HepG2 (cell line): ENCODE data around the gene NUP85. TPM values are rescaled to one million over a fixed set of nuclear protein-coding genes. Genes with fewer than 3 reads are reported as not detected.
A peak's percentile ranks its signal among the peaks of the same experiment; 100 is the strongest.

Source experiments
- AFF4 ChIP-seq: sonication (generic); formaldehyde crosslinking; IDR thresholded peaks from 2 replicates; pipeline ENCODE4 v1.4.0; 2020; ENCODE audit warnings: missing genetic modification reagents
- ASH2L ChIP-seq: fragments of 300-600, 200-600 bp; sonication (generic); IDR thresholded peaks from 2 replicates; pipeline ENCODE4 v1.7.0; 2017; ENCODE audit warnings: low read depth, mild to moderate bottlenecking, moderate library complexity, mixed read lengths, low read length; ENCODE audit not compliant: insufficient read length
- CEBPB ChIP-seq: IDR thresholded peaks from 2 replicates; pipeline ENCODE4 v1.6.1; 2011; ENCODE audit warnings: low read depth, low read length, improper control_type of control experiment, borderline replicate concordance
- CENPBD1 ChIP-seq: sonication (generic); formaldehyde crosslinking; IDR thresholded peaks from 2 replicates; pipeline ENCODE4 v1.8.0; 2022; ENCODE audit warnings: missing genetic modification reagents, low read depth, mild to moderate bottlenecking, borderline replicate concordance
- ELF1 ChIP-seq: sonication (generic); formaldehyde crosslinking; IDR thresholded peaks from 2 replicates; pipeline ENCODE4 v1.4.0; 2020; ENCODE audit warnings: missing genetic modification reagents
- GATAD2A ChIP-seq: IDR thresholded peaks from 2 replicates; pipeline ENCODE4 v1.6.1; 2016
- HBP1 ChIP-seq: IDR thresholded peaks from 2 replicates; pipeline ENCODE4 v1.6.1; 2016; ENCODE audit warnings: low read depth, control low read depth
- KAT7 ChIP-seq: IDR thresholded peaks from 2 replicates; pipeline ENCODE4 v1.6.1; 2018; ENCODE audit warnings: borderline replicate concordance, missing compliant biosample characterization
- KDM5B ChIP-seq: sonication (generic); formaldehyde crosslinking; IDR thresholded peaks from 2 replicates; pipeline ENCODE4 v1.4.0; 2020; ENCODE audit warnings: missing genetic modification reagents, mild to moderate bottlenecking, borderline replicate concordance
- MEIS1 ChIP-seq: sonication (generic); formaldehyde crosslinking; IDR thresholded peaks from 2 replicates; pipeline ENCODE4 v1.9.0; 2021; ENCODE audit warnings: mild to moderate bottlenecking, missing genetic modification reagents, moderate library complexity, borderline replicate concordance
- RBFOX2 ChIP-seq: fragments of 200-400 bp; formaldehyde crosslinking; IDR thresholded peaks from 2 replicates; pipeline ENCODE4 v1.6.1; 2017; ENCODE audit warnings: low read depth, mild to moderate bottlenecking, low read length
- TBP ChIP-seq: sonication (generic); formaldehyde crosslinking; IDR thresholded peaks from 2 replicates; pipeline ENCODE4 v1.5.0; 2020; ENCODE audit warnings: missing genetic modification reagents
- TBX2 ChIP-seq: sonication (generic); formaldehyde crosslinking; IDR thresholded peaks from 2 replicates; pipeline ENCODE4 v1.5.0; 2020; ENCODE audit warnings: missing genetic modification reagents, mild to moderate bottlenecking, borderline replicate concordance
- WIZ ChIP-seq: sonication (generic); formaldehyde crosslinking; IDR thresholded peaks from 2 replicates; pipeline ENCODE4 v1.5.1; 2020; ENCODE audit warnings: mild to moderate bottlenecking, missing genetic modification reagents
- ZNF335 ChIP-seq: sonication (generic); formaldehyde crosslinking; IDR thresholded peaks from 2 replicates; pipeline ENCODE4 v1.4.0; 2020; ENCODE audit warnings: missing genetic modification reagents
- ZNF367 ChIP-seq: sonication (generic); formaldehyde crosslinking; IDR thresholded peaks from 2 replicates; pipeline ENCODE4 v1.4.0; 2020; ENCODE audit warnings: missing genetic modification reagents, borderline replicate concordance
- ZNF773 ChIP-seq: sonication (generic); formaldehyde crosslinking; IDR thresholded peaks from 2 replicates; pipeline ENCODE4 v1.4.0; 2020; ENCODE audit warnings: missing genetic modification reagents, borderline replicate concordance
- ZNF782 ChIP-seq: sonication (generic); formaldehyde crosslinking; IDR thresholded peaks from 2 replicates; pipeline ENCODE4 v1.4.0; 2020; ENCODE audit warnings: missing genetic modification reagents, mild to moderate bottlenecking, borderline replicate concordance
- ZNF792 ChIP-seq: IDR thresholded peaks from 2 replicates; pipeline ENCODE4 v1.6.1; 2016
- polyA plus RNA-seq, 8 experiments: library from polyadenylated mRNA; depleted of rRNA in 3 of 8; stranded (reverse) in 7 of 8; unstranded in 1 of 8; fragments of >200 nt; fragmentation: Illumina TruSeq in 4 of 8; extraction: Trizol in 4 of 8; gene quantifications; 2 replicates each; pipeline versions ENCODE4 v1.2.1 to v1.2.3, GENCODE V29; 2011 to 2016; ENCODE audit warnings: low read depth in 4 of 8, missing spikeins in 1 of 8, mixed read lengths in 1 of 8; ENCODE audit not compliant: insufficient read depth in 1 of 8
- total RNA-seq, 5 experiments: library from RNA; depleted of rRNA; stranded (reverse); fragments of >200 nt; fragmentation: Illumina TruSeq; extraction: Trizol; gene quantifications; 2 replicates each; pipeline ENCODE4 v1.2.3, GENCODE V29; 2016; ENCODE audit warnings: low read depth in 1 of 5
- TF ChIP-seq, protein P1 (sequence below): sonication (generic); formaldehyde crosslinking; IDR thresholded peaks from 2 replicates; pipeline ENCODE4 v1.4.0; 2020; ENCODE audit warnings: missing genetic modification reagents
- TF ChIP-seq, protein P2 (sequence below): sonication (generic); formaldehyde crosslinking; conservative IDR thresholded peaks from 2 replicates; pipeline ENCODE4 v1.8.1; 2023; ENCODE audit warnings: missing genetic modification reagents

Gene NUP85
- total and polyA plus RNA-seq, 2 of the 13 experiments (the other 11 are each of a cell fraction or from before 2014, with no cell fraction given), result 89.1 to 124 TPM

GRCh38 chr17:75270218-75270965 lies 64.9 kb downstream of the NUP85 start (continued):
- TF ChIP-seq AFF4 (CRISPR knock-in tag), result no peak
- peak; percentile 70; the same call in 1 of the 2 replicates for TF ChIP-seq KDM5B (CRISPR knock-in tag)
- TF ChIP-seq RBFOX2, result no peak; the same call in 1 of the 2 replicates
- no peak for TF ChIP-seq ELF1 (CRISPR knock-in tag)
- TF ChIP-seq ZNF335 (CRISPR knock-in tag), result peak; percentile 96
- TF ChIP-seq, protein P1, sequence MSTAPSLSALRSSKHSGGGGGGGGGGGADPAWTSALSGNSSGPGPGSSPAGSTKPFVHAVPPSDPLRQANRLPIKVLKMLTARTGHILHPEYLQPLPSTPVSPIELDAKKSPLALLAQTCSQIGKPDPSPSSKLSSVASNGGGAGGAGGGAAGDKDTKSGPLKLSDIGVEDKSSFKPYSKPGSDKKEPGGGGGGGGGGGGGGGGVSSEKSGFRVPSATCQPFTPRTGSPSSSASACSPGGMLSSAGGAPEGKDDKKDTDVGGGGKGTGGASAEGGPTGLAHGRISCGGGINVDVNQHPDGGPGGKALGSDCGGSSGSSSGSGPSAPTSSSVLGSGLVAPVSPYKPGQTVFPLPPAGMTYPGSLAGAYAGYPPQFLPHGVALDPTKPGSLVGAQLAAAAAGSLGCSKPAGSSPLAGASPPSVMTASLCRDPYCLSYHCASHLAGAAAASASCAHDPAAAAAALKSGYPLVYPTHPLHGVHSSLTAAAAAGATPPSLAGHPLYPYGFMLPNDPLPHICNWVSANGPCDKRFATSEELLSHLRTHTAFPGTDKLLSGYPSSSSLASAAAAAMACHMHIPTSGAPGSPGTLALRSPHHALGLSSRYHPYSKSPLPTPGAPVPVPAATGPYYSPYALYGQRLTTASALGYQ (CRISPR knock-in tag), result no peak; the same call in 1 of the 2 replicates
- TF ChIP-seq WIZ (CRISPR knock-in tag), result no peak; the same call in 1 of the 2 replicates
- peak; percentile 73 for TF ChIP-seq GATAD2A (CRISPR knock-in tag)
- peak; percentile 49 for TF ChIP-seq ASH2L
- TF ChIP-seq ZNF792 (CRISPR knock-in tag), result peak; percentile 61
- TF ChIP-seq ZNF367 (CRISPR knock-in tag), result peak; percentile 65; the same call in 1 of the 2 replicates
- TF ChIP-seq, protein P2, sequence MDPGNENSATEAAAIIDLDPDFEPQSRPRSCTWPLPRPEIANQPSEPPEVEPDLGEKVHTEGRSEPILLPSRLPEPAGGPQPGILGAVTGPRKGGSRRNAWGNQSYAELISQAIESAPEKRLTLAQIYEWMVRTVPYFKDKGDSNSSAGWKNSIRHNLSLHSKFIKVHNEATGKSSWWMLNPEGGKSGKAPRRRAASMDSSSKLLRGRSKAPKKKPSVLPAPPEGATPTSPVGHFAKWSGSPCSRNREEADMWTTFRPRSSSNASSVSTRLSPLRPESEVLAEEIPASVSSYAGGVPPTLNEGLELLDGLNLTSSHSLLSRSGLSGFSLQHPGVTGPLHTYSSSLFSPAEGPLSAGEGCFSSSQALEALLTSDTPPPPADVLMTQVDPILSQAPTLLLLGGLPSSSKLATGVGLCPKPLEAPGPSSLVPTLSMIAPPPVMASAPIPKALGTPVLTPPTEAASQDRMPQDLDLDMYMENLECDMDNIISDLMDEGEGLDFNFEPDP (CRISPR knock-in tag), result no peak
- peak; percentile 20; the same call in 1 of the 2 replicates for TF ChIP-seq HBP1
- TF ChIP-seq ZNF782 (CRISPR knock-in tag), result no peak; the same call in 1 of the 2 replicates
- peak; percentile 68; the same call in 1 of the 2 replicates for TF ChIP-seq TBX2 (CRISPR knock-in tag)
- peak; percentile 36; the same call in 1 of the 2 replicates for TF ChIP-seq MEIS1 (CRISPR knock-in tag)
- 0 out of 2 replicates have a peak, but pooled peaks have one; percentile 38 for TF ChIP-seq KAT7 (CRISPR knock-in tag)
- peak; percentile 91 for TF ChIP-seq CEBPB
- no peak for TF ChIP-seq CENPBD1 (CRISPR knock-in tag)
- no peak for TF ChIP-seq TBP (CRISPR knock-in tag)
- TF ChIP-seq ZNF773 (CRISPR knock-in tag), result no peak
